NCI-H345 treated with DMSO at 0.1 percent for 48 hours (cell line): Measurements from ENCODE around the gene MBOAT7.
A peak's percentile ranks its signal among the peaks of the same experiment; 100 is the strongest.

Experiments
- DNase-seq: peaks from one replicate; lab custom pipeline; 2025; ENCODE audit not compliant: unreplicated experiment; lab: John Stamatoyannopoulos, UW

MBOAT7 gene

GRCh38 chr19:54164369-54165068, 24.9 kb downstream of the MBOAT7 start:
- DNase-seq: no peak

GRCh38 chr19:54162884-54163283, 26.5 kb downstream of the MBOAT7 start:
- DNase-seq: no peak

DNA sequence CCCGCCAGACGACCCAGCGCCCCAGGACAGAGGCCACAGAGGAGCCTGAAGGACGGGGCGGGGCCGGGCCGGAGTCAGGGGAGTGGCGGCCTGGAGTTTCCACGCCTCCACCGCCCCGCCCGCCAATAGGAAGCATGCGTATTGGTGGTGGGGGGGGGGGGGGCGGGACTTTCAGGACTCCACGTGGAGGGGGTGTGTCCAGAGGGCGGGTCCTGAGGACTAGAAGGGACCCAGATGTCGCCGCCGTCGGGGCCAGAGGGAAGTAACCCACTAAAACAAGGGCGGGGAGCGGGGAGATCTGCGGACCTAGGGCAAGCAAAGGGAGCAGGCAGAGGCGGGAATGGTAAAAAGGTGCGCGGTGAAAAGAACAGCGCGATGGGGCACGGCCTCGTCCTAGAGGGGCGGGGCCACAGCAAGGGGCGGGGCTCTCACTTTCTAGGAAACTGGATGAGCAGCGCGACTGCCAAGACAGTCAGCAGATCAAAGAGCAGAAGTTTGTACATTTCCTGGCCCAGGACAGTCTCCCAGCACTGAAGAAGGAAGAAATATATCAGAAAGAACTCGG, 27.1 kb downstream of the MBOAT7 start:
- peak; percentile 32 for DNase-seq

- DNase-seq: no peak
Observed at GRCh38 chr19:54160854-54161253, 28.5 kb downstream of the MBOAT7 start.

DNA sequence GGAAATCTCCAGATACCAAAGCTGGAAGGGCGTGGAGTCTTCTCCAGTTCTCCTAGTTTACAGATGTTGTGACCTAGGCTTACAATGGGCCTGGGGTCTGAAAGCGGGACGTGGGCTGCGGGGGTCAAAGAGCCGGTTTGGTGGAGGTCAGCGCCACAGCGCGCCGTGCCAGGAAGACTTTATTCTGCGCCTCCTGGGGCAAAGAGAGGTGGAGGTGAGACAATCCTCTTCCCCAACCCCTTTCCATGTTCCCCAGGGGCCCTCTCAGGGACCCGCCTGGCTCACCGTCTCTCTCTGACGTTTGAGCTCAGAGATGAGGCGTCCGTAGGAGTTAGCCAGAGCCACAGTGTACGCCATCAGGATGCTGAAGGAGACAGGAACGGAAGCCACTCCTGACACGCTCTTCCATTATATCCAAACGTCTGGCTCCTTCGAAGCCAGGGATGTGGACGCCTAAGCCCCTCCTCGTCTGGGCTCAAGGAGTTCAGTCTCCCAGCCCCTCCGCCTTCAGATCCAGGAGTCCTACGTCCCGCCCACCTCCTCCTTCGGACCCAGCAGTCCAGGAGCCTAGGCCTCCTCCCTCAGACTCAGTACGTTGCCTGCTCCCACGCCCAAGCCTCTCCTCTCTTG, 29.1 kb downstream of the MBOAT7 start:
- no peak for DNase-seq

GRCh38 chr19:54159352-54160181, 29.8 kb downstream of the MBOAT7 start, which contains the start of gene LENG1:
Gene LENG1 (minus strand): TSS chr19:54159721. CDS start chr19:54159695, 26 bp downstream.
- DNase-seq: peak; percentile 94

GRCh38 chr19:54158812-54159351, 30.5 kb downstream of the MBOAT7 start:
- DNase-seq: no peak

DNA sequence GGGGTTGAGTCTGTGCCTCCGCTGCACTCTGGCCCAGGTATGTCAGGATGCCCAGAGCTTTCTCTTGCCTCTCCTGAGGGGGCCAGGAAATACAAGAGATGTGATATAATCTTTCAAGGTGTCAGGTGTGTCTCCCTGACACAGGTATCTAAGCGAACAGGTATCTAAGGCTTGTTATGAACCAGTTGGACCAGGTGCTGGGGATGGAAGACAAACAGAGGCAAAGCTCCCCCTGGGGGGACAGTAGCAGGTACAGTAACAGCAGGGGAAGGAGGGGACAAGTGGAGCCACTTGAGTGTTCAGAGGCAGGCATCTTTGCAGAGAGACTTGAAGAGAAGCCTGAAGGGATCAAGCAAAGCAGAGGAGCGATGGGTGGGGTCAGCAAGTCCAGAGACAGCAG, 32.4 kb downstream of the MBOAT7 start:
- DNase-seq: no peak

DNA sequence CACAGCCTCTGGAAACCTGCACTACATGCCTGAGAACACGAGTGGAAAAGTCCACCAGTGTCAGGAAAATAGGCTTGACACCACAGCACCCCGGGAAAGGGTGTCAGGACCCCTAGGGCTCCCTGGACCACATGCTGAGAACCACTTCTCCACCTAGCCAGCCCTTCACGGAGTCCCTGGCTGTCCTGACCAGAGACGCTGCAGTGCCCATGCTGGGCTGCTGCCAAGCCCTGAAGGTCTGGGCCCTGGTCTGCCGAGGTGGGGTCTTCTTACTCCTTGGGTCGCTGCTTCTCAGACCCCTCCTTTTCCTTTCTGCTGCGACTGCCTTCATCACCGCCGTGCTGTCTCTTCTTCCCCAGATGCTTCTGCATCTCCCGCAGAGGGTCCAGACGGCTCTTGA, 32.9 kb downstream of the MBOAT7 start:
- no peak for DNase-seq

GRCh38 chr19:54155694-54156093, 33.7 kb downstream of the MBOAT7 start:
- DNase-seq: no peak

- DNase-seq: no peak
Observed at GRCh38 chr19:54154603-54155345, 34.6 kb downstream of the MBOAT7 start.

DNA sequence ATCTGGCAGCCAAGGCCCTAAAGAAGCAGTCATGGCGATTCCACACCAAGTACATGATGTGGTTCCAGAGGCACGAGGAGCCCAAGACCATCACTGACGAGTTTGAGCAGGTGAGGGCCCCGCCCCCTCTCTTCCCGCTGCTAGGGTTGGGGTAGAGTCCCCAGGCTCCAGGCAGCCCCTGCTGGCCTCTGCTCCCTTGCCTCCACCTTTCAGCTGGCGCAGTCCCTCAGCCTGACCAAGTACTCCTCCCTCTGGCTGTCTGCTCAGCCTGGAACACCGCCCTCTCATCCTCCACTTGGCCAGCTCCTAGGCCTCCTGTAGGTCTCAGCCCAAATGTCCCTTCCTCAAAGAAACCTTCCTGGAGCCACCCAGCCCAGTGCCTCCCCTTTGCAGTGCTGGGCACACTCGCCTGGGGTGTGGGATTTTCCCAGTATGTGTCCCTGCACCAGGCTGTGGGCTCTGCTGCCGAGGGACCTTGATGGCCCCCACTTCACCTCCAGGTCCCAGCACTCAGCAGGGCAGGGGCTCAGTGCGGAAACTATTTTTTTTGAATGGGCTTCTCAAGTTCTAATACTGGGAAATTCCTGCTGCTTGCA, 35.6 kb downstream of the MBOAT7 start:
- DNase-seq: no peak

DNA sequence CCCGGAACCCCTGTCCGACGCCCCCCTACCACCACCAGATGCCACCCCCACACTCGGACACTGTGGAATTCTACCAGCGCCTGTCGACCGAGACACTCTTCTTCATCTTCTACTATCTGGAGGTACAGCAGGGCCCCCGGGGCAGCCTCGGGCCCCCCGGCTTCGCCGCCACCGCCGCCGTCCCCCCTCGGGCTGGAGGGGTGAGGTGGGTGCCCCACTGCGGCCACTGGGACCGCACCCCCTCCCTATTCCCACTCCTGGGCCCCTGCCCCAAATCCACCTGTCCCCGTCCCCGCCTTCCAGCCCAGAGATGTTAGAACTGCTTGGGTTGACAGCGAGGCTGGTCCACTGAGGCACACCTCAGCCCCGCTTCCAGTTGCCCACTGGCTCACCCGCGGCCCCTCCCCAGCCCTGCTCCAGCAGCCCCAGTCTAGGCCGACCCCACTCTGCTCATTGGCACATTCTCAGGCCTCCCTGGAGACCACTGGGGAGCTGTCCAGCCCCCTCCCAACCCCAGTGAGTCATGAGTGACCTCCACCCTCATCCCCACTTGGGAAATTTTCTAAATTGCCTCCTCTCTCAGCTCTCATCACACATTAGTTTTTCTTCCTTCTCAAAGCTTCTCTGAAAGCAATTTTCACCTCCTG, 36.4 kb downstream of the MBOAT7 start:
- no peak for DNase-seq

GRCh38 chr19:54152267-54152666, 37.1 kb downstream of the MBOAT7 start:
- DNase-seq: no peak

DNA sequence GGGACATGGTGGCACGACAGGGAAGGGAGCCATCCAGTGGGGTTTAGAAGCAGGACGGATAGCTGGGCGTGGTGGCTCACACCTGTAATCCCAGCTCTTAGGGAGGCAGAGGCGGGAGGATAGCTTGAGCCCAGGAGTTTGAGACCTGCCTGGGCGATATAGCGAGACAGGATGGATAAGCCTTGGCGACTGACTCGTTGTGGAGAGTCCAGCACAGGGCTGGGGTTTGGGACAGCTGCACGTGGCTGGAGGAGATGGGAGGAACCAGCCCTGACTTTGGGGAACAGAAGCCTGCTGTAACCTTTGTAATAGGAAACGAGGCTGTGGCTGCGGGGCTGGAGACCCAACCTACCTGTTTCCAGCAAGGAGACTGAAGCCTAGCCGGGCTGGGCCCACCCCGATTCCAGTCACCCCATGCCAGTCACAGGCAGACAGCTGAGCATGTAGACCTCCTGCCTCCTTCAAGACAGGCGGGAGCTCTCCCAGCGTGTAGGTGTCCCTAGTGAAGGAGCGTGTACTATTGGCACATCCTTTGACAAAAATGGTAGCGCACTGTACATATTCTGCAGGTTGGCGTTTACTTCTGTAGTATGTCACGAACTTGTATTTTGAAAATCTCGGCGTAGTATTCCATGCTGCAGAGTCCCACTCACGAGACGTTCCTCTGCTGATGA, 37.9 kb downstream of the MBOAT7 start:
- DNase-seq: no peak

DNA sequence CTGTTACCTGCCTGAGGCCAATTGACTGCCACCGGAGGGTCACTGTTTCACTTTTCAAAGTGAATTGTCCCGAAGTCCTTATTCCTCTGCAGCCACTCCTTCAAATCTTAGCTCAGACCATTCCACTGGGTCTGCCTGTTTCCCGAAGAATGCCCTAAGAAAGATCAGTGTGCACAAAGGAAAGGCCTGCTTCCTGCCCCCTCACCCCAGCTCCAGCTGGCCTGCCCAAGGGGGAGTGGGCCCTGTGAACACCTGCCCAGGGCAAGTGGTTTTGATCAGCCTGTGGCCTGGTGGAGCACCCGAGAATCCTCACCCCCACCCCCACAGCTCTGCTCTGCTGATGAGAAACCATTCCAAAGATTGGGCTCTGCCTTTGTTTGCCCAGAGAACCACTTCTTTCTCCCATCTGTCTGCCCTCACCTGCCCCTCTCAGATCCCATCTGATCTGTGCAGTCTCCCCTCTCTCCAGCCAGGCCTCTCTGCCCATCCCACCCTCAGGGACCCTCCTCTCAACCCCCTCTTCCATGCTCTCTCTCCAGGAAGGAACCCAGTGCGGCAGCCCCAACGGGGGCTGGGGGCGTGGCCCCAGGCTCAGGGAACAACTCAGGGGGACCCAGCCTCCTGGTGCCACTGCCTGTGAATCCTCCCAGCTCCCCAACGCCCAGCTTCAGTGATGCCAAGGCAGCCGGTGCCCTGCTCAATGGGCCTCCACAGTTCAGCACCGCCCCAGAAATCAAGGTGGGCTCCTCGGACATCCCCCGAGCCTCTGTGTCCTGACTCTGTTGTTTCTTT, 40.2 kb downstream of the MBOAT7 start:
- DNase-seq: no peak

DNA sequence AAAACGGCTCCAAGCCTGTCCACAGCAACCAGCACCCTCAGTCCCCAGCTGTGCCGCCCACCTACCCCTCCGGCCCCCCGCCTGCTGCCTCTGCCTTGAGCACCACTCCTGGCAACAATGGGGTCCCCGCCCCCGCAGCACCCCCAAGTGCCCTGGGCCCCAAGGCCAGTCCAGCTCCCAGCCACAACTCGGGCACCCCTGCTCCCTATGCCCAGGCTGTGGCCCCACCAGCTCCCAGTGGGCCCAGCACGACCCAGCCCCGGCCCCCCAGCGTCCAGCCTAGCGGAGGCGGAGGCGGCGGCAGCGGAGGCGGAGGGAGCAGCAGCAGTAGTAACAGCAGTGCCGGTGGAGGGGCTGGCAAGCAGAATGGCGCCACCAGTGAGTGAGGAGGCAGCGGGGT, 41.2 kb downstream of the MBOAT7 start:
- no peak for DNase-seq

DNA sequence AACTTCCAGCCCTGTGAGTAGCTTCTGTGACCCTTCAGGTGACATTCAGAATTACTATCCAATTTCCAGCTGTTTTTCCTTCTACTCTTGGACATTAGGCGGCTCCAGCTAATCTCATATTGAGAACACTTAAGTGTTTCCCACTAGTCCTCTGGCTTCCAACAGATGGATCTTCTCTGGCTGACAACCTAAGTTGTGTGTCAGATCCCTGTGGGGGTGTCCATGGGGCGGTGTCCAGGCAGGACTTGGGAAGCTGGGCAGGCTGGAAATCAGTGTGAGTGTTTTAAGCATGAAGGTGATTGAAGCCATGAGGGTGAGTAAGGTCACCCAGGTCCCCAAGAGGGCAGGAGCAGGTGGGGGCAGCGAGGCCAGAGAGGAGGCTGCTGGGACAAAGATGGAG, 41.7 kb downstream of the MBOAT7 start:
- no peak for DNase-seq
